Measurements from ENCODE around the gene SDHAF4.
"Not testable (repeated sequence)": the region's sequence is repeated elsewhere in the genome, so short reads cannot be mapped to it uniquely, and the experiment has no call there.

SDHAF4 gene

DNA sequence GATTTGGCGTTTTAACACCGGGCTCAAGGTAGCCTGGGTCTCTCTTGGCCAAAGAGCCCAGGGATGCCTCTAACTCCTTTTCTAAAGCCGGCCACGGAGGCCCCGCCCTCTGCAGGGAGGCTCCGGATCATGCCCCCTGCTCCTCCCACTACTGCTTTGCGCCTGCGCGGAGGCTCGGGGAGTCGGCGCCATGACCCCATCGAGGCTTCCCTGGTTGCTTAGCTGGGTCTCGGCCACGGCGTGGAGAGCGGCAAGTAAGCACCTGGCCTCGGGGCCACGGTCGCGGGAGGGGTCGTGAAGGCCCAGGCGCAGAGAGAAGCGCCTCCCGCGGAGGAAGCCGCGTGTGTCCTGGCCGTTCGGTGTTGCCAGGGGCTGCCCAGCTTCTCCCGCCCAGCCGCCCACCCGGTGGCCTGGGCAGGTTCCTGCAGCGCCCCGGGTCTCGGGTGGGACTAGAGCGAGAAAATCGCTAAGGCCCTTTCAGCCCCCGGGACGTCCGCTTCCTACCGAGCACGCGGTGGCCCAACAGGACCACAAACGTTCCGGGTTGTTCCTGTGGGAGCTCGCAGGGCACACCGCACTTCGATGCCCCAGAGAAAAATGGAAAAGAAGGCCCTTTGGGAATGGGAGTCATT is at the start of gene SDHAF4:
SDHAF4 (plus strand) TSS at position 180 of the 632 bp plus-strand sequence; CDS start at position 191, 11 bp downstream.
- DNase-seq (ENCODE audit: extremely low spot score, insufficient read length, low read depth) (peak; percentile 96), FAIRE-seq (peak; percentile 88)

- FAIRE-seq (no peak), DNase-seq (ENCODE audit: extremely low spot score, insufficient read length, low read depth) (no peak)
Observed at GRCh38 chr6:70518723-70519122, 48.0 kb upstream of the SDHAF4 start.

- FAIRE-seq = peak; percentile 26
- no peak for DNase-seq (ENCODE audit: extremely low spot score, insufficient read length, low read depth)
Observed at GRCh38 chr6:70520575-70520974, 46.2 kb upstream of the SDHAF4 start.

DNA sequence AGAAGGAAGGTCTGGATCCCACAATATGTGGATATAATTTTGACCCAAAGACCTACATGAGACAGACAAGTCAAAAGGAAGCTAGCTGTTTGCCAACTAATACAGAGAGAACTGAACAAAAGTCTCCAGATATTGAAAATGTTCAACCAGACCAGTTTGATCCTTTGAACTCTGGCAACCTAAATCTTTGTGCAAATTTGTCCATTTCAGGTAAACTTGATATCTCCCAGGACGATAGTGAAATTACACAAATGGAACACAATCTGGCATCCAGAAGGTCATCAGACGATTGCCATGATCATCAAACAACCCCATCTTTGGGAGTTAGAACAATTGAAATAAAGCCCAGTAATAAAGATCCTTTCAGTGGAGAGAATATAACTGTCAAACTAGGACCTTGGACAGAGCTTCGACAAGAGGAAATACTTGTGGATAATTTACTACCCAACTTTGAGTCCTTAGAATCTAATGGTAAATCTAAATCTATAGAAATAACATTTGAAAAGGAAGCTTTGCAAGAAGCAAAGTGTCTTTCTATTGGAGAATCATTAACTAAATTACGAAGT is 41.9 kb upstream of the SDHAF4 start:
- FAIRE-seq (no peak), DNase-seq (ENCODE audit: extremely low spot score, insufficient read length, low read depth) (no peak)

- DNase-seq (ENCODE audit: extremely low spot score, insufficient read length, low read depth) = no peak
- no peak for FAIRE-seq
Observed at GRCh38 chr6:70527071-70527737, 39.5 kb upstream of the SDHAF4 start.

- DNase-seq (ENCODE audit: extremely low spot score, insufficient read length, low read depth) = no peak
- no peak for FAIRE-seq
Observed at GRCh38 chr6:70530023-70530422, 36.7 kb upstream of the SDHAF4 start.

GRCh38 chr6:70531133-70531532 is 35.6 kb upstream of the SDHAF4 start:
- DNase-seq (ENCODE audit: extremely low spot score, insufficient read length, low read depth) (no peak), FAIRE-seq (peak; percentile 49)

- DNase-seq (ENCODE audit: extremely low spot score, insufficient read length, low read depth) = no peak
- peak; percentile 52 for FAIRE-seq
Observed at GRCh38 chr6:70537266-70537665, 29.5 kb upstream of the SDHAF4 start.

DNA sequence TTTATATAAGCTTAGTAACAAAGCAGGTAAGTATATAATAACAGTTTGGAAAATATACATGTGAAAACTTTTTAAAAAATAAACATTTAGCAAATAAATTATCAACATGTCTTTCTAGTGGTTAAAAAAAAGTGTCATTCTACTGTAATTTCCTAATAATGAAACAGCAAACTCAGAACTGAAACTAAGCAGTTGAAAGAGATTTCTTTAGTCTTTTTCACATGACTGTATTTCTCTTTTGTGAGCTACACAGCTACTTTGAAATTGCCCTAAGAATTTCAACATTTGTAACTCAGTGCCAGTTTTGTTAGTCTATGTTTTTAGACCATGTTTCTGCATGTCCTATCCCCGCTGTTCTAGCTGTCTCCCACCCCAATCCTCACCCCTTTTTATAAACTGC is 28.4 kb upstream of the SDHAF4 start:
- DNase-seq (ENCODE audit: extremely low spot score, insufficient read length, low read depth) = no peak
- peak; percentile 59 for FAIRE-seq

DNA sequence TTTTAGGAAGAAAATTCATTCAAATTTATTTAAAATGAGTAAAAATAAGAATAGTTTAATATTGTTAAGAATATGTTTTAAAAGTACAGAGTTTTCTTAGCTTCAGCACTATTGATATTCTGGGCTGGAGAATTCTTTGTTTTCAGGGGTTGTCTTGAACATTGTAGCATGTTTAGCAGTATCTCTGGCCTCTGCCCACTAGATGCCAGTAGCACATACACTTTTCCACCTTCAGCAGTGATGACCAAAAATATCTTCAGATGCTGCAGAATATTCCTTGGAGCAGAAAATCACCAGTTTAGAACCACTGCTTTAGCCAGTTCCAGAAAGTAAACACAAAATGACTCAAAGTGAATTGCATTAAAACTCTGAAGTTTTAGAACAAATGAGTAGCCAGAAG is 19.4 kb upstream of the SDHAF4 start:
- DNase-seq (ENCODE audit: extremely low spot score, insufficient read length, low read depth) = no peak
- peak; percentile 15 for FAIRE-seq

DNA sequence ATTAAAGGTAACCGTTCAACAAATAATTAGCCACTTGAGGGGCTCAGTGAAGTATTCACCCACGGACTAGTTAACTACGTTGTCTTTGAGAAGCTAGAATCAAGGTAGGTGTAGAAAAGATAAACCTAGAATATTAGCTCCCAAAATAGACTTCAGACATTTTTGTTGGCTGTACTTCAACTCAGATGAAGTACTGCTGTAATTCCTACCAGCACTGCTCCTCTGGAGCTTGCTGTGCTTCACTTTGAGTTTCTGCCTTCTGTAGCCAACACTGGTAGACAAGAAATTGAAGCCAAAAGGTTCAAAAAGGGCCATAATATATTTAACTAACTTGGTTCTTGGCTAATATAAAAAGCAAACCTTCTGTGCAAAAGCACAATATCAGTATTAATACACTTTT is 18.8 kb upstream of the SDHAF4 start:
- DNase-seq (ENCODE audit: extremely low spot score, insufficient read length, low read depth) = no peak
- FAIRE-seq = no peak

DNA sequence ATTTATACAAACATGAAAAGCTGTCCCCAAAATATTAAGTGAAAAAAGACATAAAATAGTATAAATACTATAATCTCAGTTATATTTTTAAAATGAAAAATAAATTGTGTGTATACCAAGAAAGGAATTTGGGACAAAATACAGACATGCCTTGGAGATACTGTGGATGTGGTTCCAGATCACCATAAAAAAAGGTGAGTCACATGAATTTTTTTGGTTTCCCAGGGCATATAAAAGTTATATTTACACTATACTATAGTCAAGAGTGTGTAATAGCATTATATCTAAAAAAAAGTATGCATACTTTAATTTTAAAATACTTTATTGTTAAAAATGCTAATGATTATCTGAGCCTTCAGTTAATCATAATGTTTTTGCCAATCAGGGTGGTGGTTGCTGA is 17.4 kb upstream of the SDHAF4 start:
- DNase-seq (ENCODE audit: extremely low spot score, insufficient read length, low read depth) = no peak
- FAIRE-seq = no peak

GRCh38 chr6:70551566-70551965 is 15.2 kb upstream of the SDHAF4 start:
- no peak for DNase-seq (ENCODE audit: extremely low spot score, insufficient read length, low read depth)
- no peak for FAIRE-seq

DNA sequence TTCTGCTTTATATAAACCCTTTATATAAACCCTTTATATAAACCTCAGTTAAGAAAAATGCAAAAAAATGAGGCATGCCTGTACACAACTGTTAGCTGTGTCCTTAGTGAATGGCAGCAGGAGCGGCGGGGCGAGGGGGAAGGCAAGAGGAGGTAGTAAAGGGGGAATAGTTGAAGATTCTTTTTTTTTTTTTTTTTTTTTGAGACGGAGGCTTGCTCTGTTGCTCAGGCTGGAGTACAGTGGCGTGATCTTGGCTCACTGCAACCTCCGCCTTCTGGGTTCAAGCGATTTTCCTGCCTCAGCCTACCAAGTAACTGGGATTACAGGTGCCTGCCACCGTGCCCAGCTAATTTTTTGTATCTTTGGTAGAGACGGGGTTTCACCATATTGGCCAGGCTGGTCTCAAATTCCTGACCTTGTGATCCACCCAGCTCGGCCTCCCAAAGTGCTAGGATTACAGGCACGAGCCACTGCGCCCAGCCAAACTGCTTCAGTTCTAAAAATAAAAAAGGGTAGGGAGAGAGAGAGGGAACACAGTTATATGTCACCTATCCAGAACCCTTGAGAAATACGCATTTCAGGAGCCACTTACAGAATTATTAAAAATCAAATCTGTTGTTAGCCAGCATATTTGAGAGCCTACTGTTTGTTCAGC is 14.3 kb upstream of the SDHAF4 start:
- not testable (repeated sequence) for DNase-seq (ENCODE audit: extremely low spot score, insufficient read length, low read depth); FAIRE-seq

GRCh38 chr6:70552974-70553373 is 13.8 kb upstream of the SDHAF4 start:
- FAIRE-seq (no peak), DNase-seq (ENCODE audit: extremely low spot score, insufficient read length, low read depth) (no peak)

GRCh38 chr6:70557998-70558397 is 8.7 kb upstream of the SDHAF4 start:
- FAIRE-seq (no peak), DNase-seq (ENCODE audit: extremely low spot score, insufficient read length, low read depth) (no peak)

DNA sequence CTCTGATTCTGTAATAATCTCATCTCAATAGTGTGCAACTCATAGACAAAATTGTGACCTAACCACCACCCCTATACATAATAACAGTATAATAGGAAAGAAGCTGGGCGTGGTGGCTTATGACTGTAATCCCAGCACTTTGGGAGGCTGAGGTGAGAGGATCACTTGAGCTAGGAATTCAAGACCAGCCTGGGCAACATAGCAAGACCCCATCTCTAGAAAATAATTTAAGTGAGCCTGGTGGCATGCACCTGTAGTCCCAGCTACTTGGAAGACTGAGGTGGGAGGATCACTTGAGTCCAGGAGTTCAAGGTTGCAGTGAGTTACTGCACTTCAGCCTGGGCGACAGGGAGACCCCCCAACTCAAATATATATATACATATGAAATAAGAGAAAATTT is 4.3 kb upstream of the SDHAF4 start:
- FAIRE-seq; DNase-seq (ENCODE audit: extremely low spot score, insufficient read length, low read depth): not testable (repeated sequence)

DNA sequence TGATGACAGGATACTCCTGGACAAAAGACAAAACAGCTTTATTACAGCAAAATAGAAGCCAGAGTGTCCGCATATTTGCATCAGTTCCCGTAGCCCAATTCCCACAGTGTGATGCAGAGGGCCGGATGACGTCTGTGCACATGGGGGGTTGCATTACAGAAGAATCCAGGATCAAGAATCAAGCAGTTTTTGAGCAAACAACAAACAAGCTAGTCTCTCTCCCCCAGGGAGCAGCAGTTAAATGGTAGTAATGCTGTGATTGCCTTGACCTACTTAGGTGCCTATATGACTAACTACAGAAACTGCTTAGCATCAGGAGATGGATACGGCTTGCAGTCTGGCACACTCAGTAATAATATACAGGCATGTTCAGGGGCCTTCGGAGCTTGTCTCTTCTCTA is 3.2 kb upstream of the SDHAF4 start:
- FAIRE-seq (no peak), DNase-seq (ENCODE audit: extremely low spot score, insufficient read length, low read depth) (no peak)

DNA sequence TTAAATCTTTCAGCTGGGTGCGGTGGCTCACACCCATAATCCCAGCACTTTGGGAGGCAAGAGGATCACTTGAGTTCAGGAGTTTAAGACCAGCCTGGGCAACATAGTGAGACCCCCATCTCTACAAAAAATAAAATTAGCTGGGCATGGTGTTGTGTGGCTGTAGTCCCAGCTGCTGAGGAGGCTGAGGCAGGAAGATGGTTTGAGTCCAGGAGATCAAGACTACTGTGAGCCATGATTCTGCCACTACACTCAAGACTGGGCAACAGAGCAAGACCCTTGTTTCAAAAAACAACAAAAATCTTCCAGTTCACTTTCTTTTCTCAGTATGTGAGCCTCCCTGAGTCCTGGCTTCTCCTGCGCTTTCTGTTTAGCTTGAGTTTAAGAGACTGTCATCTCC is 7.9 kb downstream of the SDHAF4 start:
- no peak for FAIRE-seq
- no peak for DNase-seq (ENCODE audit: extremely low spot score, insufficient read length, low read depth)

DNA sequence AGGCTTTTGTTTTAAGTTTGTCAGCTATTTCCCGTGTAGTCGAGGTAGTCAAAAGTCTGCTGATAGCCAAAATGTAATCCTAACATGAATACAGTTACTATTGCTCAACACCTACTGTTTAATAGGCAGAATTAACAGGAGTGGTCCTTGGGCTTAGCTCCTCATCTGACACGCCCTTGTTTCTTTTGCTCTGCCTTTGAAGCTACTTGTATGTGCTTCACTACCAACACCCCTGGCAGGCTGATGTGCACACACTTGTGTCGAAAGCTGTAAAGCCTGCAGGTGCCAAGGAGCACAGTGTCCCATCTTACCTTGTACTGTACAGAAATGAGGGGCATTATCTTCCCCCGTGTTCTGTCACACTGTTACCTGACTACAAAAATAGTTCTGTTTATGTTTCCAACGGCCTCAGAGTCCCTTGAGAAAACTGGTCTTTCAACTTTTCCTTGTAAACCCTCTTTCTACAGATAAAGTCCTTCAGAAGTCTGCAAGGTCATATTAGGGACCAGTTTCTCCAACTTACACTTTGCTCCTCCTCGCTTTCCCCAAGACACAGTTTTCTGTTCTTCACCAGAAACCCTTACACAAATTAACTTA is 9.3 kb downstream of the SDHAF4 start:
- no peak for DNase-seq (ENCODE audit: extremely low spot score, insufficient read length, low read depth)
- no peak for FAIRE-seq

GRCh38 chr6:70586114-70586513 is 19.4 kb downstream of the SDHAF4 start:
- FAIRE-seq = peak; percentile 68
- DNase-seq (ENCODE audit: extremely low spot score, insufficient read length, low read depth) = no peak
